H9 (cell line): ENCODE results near the gene DISP3. TPM values are rescaled to one million over a fixed set of nuclear protein-coding genes. Genes with fewer than 3 reads are reported as not detected.

Experiments used
- DNase-seq: peaks from one replicate; pipeline ENCODE4 v3.0.0-alpha.2; 2017
- H2AFZ ChIP-seq: one replicate; pipeline ENCODE4 v1.6.1; 2013; ENCODE audit warnings: mild to moderate bottlenecking, low read length, control low read depth, moderate library complexity
- H2AK5ac ChIP-seq: 2 replicates; pipeline ENCODE4 v1.6.1; 2013; ENCODE audit warnings: low read length, control low read depth, mixed read lengths; ENCODE audit not compliant: insufficient read length
- H2BK120ac ChIP-seq: one replicate; pipeline ENCODE4 v1.6.1; 2013; ENCODE audit warnings: low read depth, mild to moderate bottlenecking, low read length, control low read depth, inconsistent platforms; ENCODE audit not compliant: poor library complexity, severe bottlenecking
- H2BK12ac ChIP-seq: 2 replicates; pipeline ENCODE4 v1.6.1; 2013; ENCODE audit warnings: low read length, control low read depth, mixed read lengths, low read depth; ENCODE audit not compliant: insufficient read length
- H2BK15ac ChIP-seq: 2 replicates; pipeline ENCODE4 v1.6.1; 2013; ENCODE audit warnings: low read depth, low read length, control low read depth
- H2BK20ac ChIP-seq: one replicate; pipeline ENCODE4 v1.6.1; 2013; ENCODE audit warnings: low read depth, mild to moderate bottlenecking, low read length, control low read depth, inconsistent platforms; ENCODE audit not compliant: poor library complexity, severe bottlenecking
- H2BK5ac ChIP-seq: 2 replicates; pipeline ENCODE4 v1.6.1; 2013; ENCODE audit warnings: low read length, control low read depth, mixed read lengths; ENCODE audit not compliant: insufficient read length
- H3K14ac ChIP-seq: 2 replicates; pipeline ENCODE4 v1.6.1; 2013; ENCODE audit warnings: low read length, control low read depth; ENCODE audit not compliant: insufficient read depth
- H3K18ac ChIP-seq: 2 replicates; pipeline ENCODE4 v1.6.1; 2013; ENCODE audit warnings: low read depth, mild to moderate bottlenecking, mixed read lengths, low read length, control low read depth; ENCODE audit not compliant: insufficient read length
- H3K23ac ChIP-seq: 2 replicates; pipeline ENCODE4 v1.6.1; 2013; ENCODE audit warnings: low read length, control low read depth, mixed read lengths, low read depth; ENCODE audit not compliant: insufficient read length
- H3K23me2 ChIP-seq: 2 replicates; pipeline ENCODE4 v1.6.1; 2013; ENCODE audit warnings: low read depth, mild to moderate bottlenecking, mixed read lengths, low read length, control low read depth; ENCODE audit not compliant: insufficient read length, poor library complexity, severe bottlenecking
- H3K27ac ChIP-seq: 2 replicates; pipeline ENCODE4 v1.5.1; 2013; ENCODE audit warnings: low read length, control low read depth, mixed read lengths, low read depth; ENCODE audit not compliant: insufficient read length
- H3K27me3 ChIP-seq: 2 replicates; pipeline ENCODE4 v1.6.1; 2013; ENCODE audit warnings: low read length, control low read depth, inconsistent platforms; ENCODE audit not compliant: insufficient read depth
- H3K4ac ChIP-seq: 2 replicates; pipeline ENCODE4 v1.6.1; 2013; ENCODE audit warnings: low read depth, mild to moderate bottlenecking, control low read depth, inconsistent platforms, low read length, moderate library complexity
- H3K4me1 ChIP-seq: 2 replicates; pipeline ENCODE4 v1.6.1; 2013; ENCODE audit warnings: low read length, control low read depth, inconsistent platforms; ENCODE audit not compliant: insufficient read depth
- H3K4me2 ChIP-seq: 2 replicates; pipeline ENCODE4 v1.6.1; 2013; ENCODE audit warnings: low read length, control low read depth, mixed read lengths; ENCODE audit not compliant: insufficient read length, insufficient read depth
- H3K56ac ChIP-seq: 2 replicates; pipeline ENCODE4 v1.6.1; 2013; ENCODE audit warnings: low read depth, mild to moderate bottlenecking, mixed read lengths, low read length, control low read depth; ENCODE audit not compliant: insufficient read length
- H3K79me1 ChIP-seq: 2 replicates; pipeline ENCODE4 v1.6.1; 2013; ENCODE audit warnings: low read depth, mild to moderate bottlenecking, moderate library complexity, low read length, control low read depth, inconsistent platforms; ENCODE audit not compliant: insufficient read depth, poor library complexity, severe bottlenecking
- H3K79me2 ChIP-seq: 2 replicates; pipeline ENCODE4 v1.6.1; 2013; ENCODE audit warnings: low read length, control low read depth, inconsistent platforms; ENCODE audit not compliant: insufficient read depth
- H3K9ac ChIP-seq: 2 replicates; pipeline ENCODE4 v1.6.1; 2013; ENCODE audit warnings: low read length, control low read depth, mixed read lengths; ENCODE audit not compliant: insufficient read length; ENCODE audit errors: extremely low read depth
- H3K9me3 ChIP-seq: one replicate; pipeline ENCODE4 v1.6.1; 2013; ENCODE audit warnings: low read depth, low read length, inconsistent platforms; ENCODE audit not compliant: control insufficient read depth
- H3T11ph ChIP-seq: one replicate; pipeline ENCODE4 v1.6.1; 2013; ENCODE audit warnings: mild to moderate bottlenecking, low read length, control low read depth, inconsistent platforms
- H4K20me1 ChIP-seq: one replicate; pipeline ENCODE4 v1.6.1; 2013; ENCODE audit not compliant: control insufficient read depth, insufficient read length, insufficient read depth
- H4K5ac ChIP-seq: 2 replicates; pipeline ENCODE4 v1.6.1; 2013; ENCODE audit warnings: low read depth, mild to moderate bottlenecking, mixed read lengths, low read length, control low read depth; ENCODE audit not compliant: insufficient read length
- H4K8ac ChIP-seq: replicated peaks from 2 replicates; pipeline ENCODE4 v1.6.1; 2013; ENCODE audit warnings: low read length, control low read depth, mixed read lengths, low read depth; ENCODE audit not compliant: insufficient read length
- H4K91ac ChIP-seq: 2 replicates; pipeline ENCODE4 v1.6.1; 2013; ENCODE audit warnings: low read depth, mild to moderate bottlenecking, moderate library complexity, mixed read lengths, low read length, control low read depth; ENCODE audit not compliant: insufficient read length
- H3K27ac Mint-ChIP-seq, 3 experiments: 2 replicates in 2 of 3; 3 replicates in 1 of 3; pipeline ENCODE4 v1.8.0; 2020 to 2021; ENCODE audit warnings: mixed read lengths in 3 of 3, mild to moderate bottlenecking in 1 of 3, moderate library complexity in 1 of 3
- H3K27me3 Mint-ChIP-seq: 2 replicates; pipeline ENCODE4 v1.8.0; 2021; ENCODE audit warnings: low read depth, mild to moderate bottlenecking, moderate library complexity, mixed read lengths
- H3K36me3 Mint-ChIP-seq, 3 experiments: 2 replicates in 2 of 3; 3 replicates in 1 of 3; pipeline ENCODE4 v1.8.0; 2020 to 2021; ENCODE audit warnings: low read depth in 3 of 3, mixed read lengths in 3 of 3; ENCODE audit not compliant: insufficient read depth in 1 of 3
- H3K4me1 Mint-ChIP-seq, 2 experiments: 2 replicates each; pipeline ENCODE4 v1.8.0; 2020; ENCODE audit warnings: mixed read lengths in 2 of 2
- H3K4me3 Mint-ChIP-seq, 2 experiments: 2 replicates in 1 of 2; 3 replicates in 1 of 2; pipeline ENCODE4 v1.8.0; 2020 to 2021; ENCODE audit warnings: mild to moderate bottlenecking in 2 of 2, mixed read lengths in 2 of 2, moderate library complexity in 1 of 2
- H3K9me3 Mint-ChIP-seq, 2 experiments: 2 replicates in 1 of 2; 3 replicates in 1 of 2; pipeline ENCODE4 v1.8.0; 2020; ENCODE audit warnings: mild to moderate bottlenecking in 2 of 2, mixed read lengths in 2 of 2, moderate library complexity in 1 of 2
- CTCF ChIP-seq: fragments of 200-600 bp; sonication (generic); conservative IDR thresholded peaks from 3 replicates; pipeline ENCODE4 v1.8.0; 2021; ENCODE audit warnings: antibody characterized with exemption, mild to moderate bottlenecking
- WGBS: extraction: QIAGEN DNeasy Blood & Tissue Kit; methylation state at CpG from one replicate; pipeline ENCODE4 v1.1.7; 2013; ENCODE audit warnings: missing lambda C conversion rate, low lambda C conversion rate, mixed read lengths; ENCODE audit not compliant: insufficient read length; ENCODE audit errors: extremely low coverage; 5-methylcytosine and 5-hydroxymethylcytosine counted together
- total RNA-seq: library from RNA; stranded (reverse); gene quantifications from 2 replicates; pipeline ENCODE4 v1.2.1, GENCODE V29; 2021

The DISP3 gene
- total RNA-seq, 1 experiment from 2014 or later, result 3.5 TPM

- Histone ChIP-seq H3K14ac (no peak overlapping the region; the same call in 1 of the 2 replicates), H2BK15ac (no peak overlapping the region), H2BK5ac (no peak overlapping the region), H4K8ac (no peak overlapping the region), H3K23me2 (no peaks in the 10 kb centered on the region), H3T11ph (no peak overlapping the region), H2AFZ (no peak overlapping the region), H3K4me1 (no peaks in the 10 kb centered on the region), H3K4me2 (no peak overlapping the region), H3K9ac (no peak overlapping the region), H3K79me1 (no peaks in the 10 kb centered on the region), H2AK5ac (no peak overlapping the region), H2BK20ac (no peak overlapping the region), H3K27ac (no peak overlapping the region), H3K18ac (no peak overlapping the region), H4K5ac (no peak overlapping the region), H3K9me3 (no peaks in the 10 kb centered on the region), H3K79me2 (no peaks in the 10 kb centered on the region), H2BK12ac (no peak overlapping the region), H3K4ac (no peak overlapping the region), H4K20me1 (peaks cover 3% of the 10 kb centered on the region), H3K23ac (no peak overlapping the region), H3K56ac (no peak overlapping the region), H4K91ac (no peak overlapping the region), H3K27me3 (no peaks in the 10 kb centered on the region), H2BK120ac (no peak overlapping the region)
- Mint-ChIP-seq H3K36me3 (no peaks in the 10 kb centered on the region; a peak in 1 of 7 replicates), H3K4me1 (no peaks in the 10 kb centered on the region), H3K27me3 (peaks cover 11% of the 10 kb centered on the region), H3K4me3 (no peak overlapping the region), H3K9me3 (no peaks in the 10 kb centered on the region), H3K27ac (0 out of 7 replicates have a peak overlapping the region, but pooled peaks of 1 of the 3 experiments have one; percentile 8)
- TF ChIP-seq CTCF, result no peak
- no CpG with 5 or more reads among the region's 4 CpGs for WGBS
- no peak for DNase-seq
Observed at GRCh38 chr1:11456965-11457364, 22.0 kb upstream of the DISP3 start.
